ENCODE data around the gene TBL1X.

DNA sequence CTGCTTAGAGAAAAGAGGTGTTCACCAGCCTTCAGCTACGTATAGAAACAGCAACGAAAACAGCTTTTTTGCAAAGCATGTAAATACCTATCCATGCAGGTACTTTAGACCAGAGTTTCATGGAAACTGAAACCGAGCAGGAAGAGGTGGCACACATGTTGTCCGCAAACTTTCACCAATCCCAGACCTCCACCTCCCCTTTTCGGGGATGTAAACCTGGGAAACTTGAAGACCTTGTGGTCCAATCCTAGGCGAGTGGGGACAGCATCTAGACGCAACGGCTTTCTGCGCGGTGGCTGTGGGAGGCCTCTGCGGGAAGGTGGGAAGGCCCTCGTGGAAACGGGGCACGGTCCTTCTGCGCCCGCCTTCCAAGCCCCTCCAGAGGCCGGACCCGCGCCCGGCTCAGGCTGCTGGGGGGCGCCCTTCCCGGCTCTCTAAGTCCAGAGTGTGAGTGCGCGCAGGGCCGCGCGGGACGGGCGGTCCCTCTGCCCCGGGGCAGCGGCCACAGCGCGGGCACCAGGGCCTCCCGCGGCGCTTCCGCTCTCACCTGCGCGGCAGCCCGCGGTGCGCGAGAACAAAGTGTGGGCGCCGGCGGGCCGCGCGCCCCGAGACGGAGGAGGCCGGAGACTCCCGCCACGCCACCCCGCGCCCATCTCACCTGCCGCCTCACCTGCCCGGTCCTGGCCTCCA lies 320.5 kb downstream of the TBL1X start:
- TF ChIP-seq EZH2phosphoT487 (IDR thresholded peaks at IDR 0.05; ENCODE audit: borderline replicate concordance, low read depth, low read length) = no peak
- TF ChIP-seq, protein P1, sequence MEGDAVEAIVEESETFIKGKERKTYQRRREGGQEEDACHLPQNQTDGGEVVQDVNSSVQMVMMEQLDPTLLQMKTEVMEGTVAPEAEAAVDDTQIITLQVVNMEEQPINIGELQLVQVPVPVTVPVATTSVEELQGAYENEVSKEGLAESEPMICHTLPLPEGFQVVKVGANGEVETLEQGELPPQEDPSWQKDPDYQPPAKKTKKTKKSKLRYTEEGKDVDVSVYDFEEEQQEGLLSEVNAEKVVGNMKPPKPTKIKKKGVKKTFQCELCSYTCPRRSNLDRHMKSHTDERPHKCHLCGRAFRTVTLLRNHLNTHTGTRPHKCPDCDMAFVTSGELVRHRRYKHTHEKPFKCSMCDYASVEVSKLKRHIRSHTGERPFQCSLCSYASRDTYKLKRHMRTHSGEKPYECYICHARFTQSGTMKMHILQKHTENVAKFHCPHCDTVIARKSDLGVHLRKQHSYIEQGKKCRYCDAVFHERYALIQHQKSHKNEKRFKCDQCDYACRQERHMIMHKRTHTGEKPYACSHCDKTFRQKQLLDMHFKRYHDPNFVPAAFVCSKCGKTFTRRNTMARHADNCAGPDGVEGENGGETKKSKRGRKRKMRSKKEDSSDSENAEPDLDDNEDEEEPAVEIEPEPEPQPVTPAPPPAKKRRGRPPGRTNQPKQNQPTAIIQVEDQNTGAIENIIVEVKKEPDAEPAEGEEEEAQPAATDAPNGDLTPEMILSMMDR (conservative IDR thresholded peaks at IDR 0.05; ENCODE audit: low read length) = no peak

All from OCI-LY7 (cell line).